Activated T-helper 17 cell treated with anti-CD3 and anti-CD28 coated beads, Interleukin-2, amount 50 U/mL, for 72 hours (primary cell): ENCODE results near the gene B3GNT5. TPM values are rescaled to one million over a fixed set of nuclear protein-coding genes. Genes with fewer than 3 reads are reported as not detected.
"Not testable (repeated sequence)": the region's sequence is repeated elsewhere in the genome, so short reads cannot be mapped to it uniquely, and the experiment has no call there.

ENCODE experiments used
- ATAC-seq: fragments of 150-1000 bp; cut with Tn5 transposase; replicated peaks from 2 replicates; pipeline ENCODE4 v1.10.0; 2021; ENCODE audit warnings: mild to moderate bottlenecking, moderate library complexity
- H3K27ac Mint-ChIP-seq: one replicate; pipeline ENCODE4 v1.8.0; 2022; ENCODE audit warnings: mixed read lengths
- H3K27me3 Mint-ChIP-seq: one replicate; pipeline ENCODE4 v1.8.0; 2022; ENCODE audit warnings: mixed read lengths
- H3K36me3 Mint-ChIP-seq: one replicate; pipeline ENCODE4 v1.8.0; 2022; ENCODE audit warnings: low read depth, mild to moderate bottlenecking, mixed read lengths
- H3K4me1 Mint-ChIP-seq: one replicate; pipeline ENCODE4 v1.8.0; 2022; ENCODE audit warnings: mixed read lengths
- H3K4me3 Mint-ChIP-seq: one replicate; pipeline ENCODE4 v1.8.0; 2022; ENCODE audit warnings: mild to moderate bottlenecking, mixed read lengths
- H3K9me3 Mint-ChIP-seq: one replicate; pipeline ENCODE4 v1.8.0; 2022; ENCODE audit warnings: mixed read lengths
- total RNA-seq, 2 donors: library from RNA; stranded (reverse); gene quantifications; one replicate each; pipeline ENCODE4 v1.2.3, GENCODE V29; 2022

Gene B3GNT5
- total RNA-seq, 2 donors from 2014 or later: 1.4 to 7.1 TPM

- H3K27me3 Mint-ChIP-seq: no peaks in the 10 kb centered on the region
- peaks cover 10% of the 10 kb centered on the region for H3K4me1 Mint-ChIP-seq
Measured at GRCh38 chr3:183220828-183221227, 32.2 kb upstream of the B3GNT5 start.

GRCh38 chr3:183222631-183223235 is 30.3 kb upstream of the B3GNT5 start:
- Mint-ChIP-seq H3K4me1 (peaks cover 15% of the 10 kb centered on the region), H3K4me3 (no peak overlapping the region), H3K27me3 (no peaks in the 10 kb centered on the region), H3K9me3 (peaks cover 3% of the 10 kb centered on the region), H3K36me3 (peaks cover 15% of the 10 kb centered on the region), H3K27ac (no peak overlapping the region)
- no peak for ATAC-seq

More at GRCh38 chr3:183220828-183221227, 32.2 kb upstream of the B3GNT5 start:
- ATAC-seq: no peak
- Mint-ChIP-seq H3K27ac (no peak overlapping the region), H3K4me3 (no peak overlapping the region), H3K36me3 (peaks cover 7% of the 10 kb centered on the region), H3K9me3 (no peaks in the 10 kb centered on the region)

- H3K4me3 Mint-ChIP-seq: peak overlapping the region; percentile 57
- H3K36me3 Mint-ChIP-seq: peaks cover 14% of the 10 kb centered on the region
- peaks cover 10% of the 10 kb centered on the region for H3K4me1 Mint-ChIP-seq
- peak overlapping the region; percentile 20 for H3K27ac Mint-ChIP-seq
- peak; percentile 91 for ATAC-seq
- no peaks in the 10 kb centered on the region for H3K27me3 Mint-ChIP-seq
- H3K9me3 Mint-ChIP-seq: peaks cover 3% of the 10 kb centered on the region
Measured at GRCh38 chr3:183224180-183224970, 28.7 kb upstream of the B3GNT5 start.

- Mint-ChIP-seq H3K9me3 (peaks cover 3% of the 10 kb centered on the region), H3K4me1 (peaks cover 10% of the 10 kb centered on the region), H3K27ac (peak overlapping the region; percentile 73), H3K27me3 (no peaks in the 10 kb centered on the region), H3K36me3 (peaks cover 14% of the 10 kb centered on the region), H3K4me3 (no peak overlapping the region)
- no peak for ATAC-seq
Measured at GRCh38 chr3:183226333-183226890, 26.6 kb upstream of the B3GNT5 start.

GRCh38 chr3:183227586-183227985 is 25.5 kb upstream of the B3GNT5 start:
- peak; percentile 54 for ATAC-seq

GRCh38 chr3:183229178-183229577 is 23.9 kb upstream of the B3GNT5 start:
- no peak for ATAC-seq
- peaks cover 3% of the 10 kb centered on the region for H3K9me3 Mint-ChIP-seq

More at GRCh38 chr3:183227586-183227985, 25.5 kb upstream of the B3GNT5 start:
- Mint-ChIP-seq H3K4me1 (peaks cover 10% of the 10 kb centered on the region), H3K27me3 (no peaks in the 10 kb centered on the region), H3K27ac (no peak overlapping the region), H3K4me3 (peak overlapping the region; percentile 21), H3K36me3 (peaks cover 14% of the 10 kb centered on the region), H3K9me3 (peaks cover 3% of the 10 kb centered on the region)

GRCh38 chr3:183230251-183230650 is 22.8 kb upstream of the B3GNT5 start:
- ATAC-seq, H3K4me1 Mint-ChIP-seq: not testable (repeated sequence)
- H3K36me3 Mint-ChIP-seq: peaks cover 14% of the 10 kb centered on the region

More at GRCh38 chr3:183229178-183229577, 23.9 kb upstream of the B3GNT5 start:
- peaks cover 10% of the 10 kb centered on the region for H3K4me1 Mint-ChIP-seq
- no peaks in the 10 kb centered on the region for H3K27me3 Mint-ChIP-seq
- H3K27ac Mint-ChIP-seq: no peak overlapping the region
- H3K36me3 Mint-ChIP-seq: peaks cover 14% of the 10 kb centered on the region
- no peak overlapping the region for H3K4me3 Mint-ChIP-seq

GRCh38 chr3:183230826-183231225 is 22.2 kb upstream of the B3GNT5 start:
- H3K4me1 Mint-ChIP-seq: peaks cover 5% of the 10 kb centered on the region
- H3K27ac Mint-ChIP-seq: no peak overlapping the region

More at GRCh38 chr3:183230251-183230650, 22.8 kb upstream of the B3GNT5 start:
- H3K4me3 Mint-ChIP-seq, H3K27ac Mint-ChIP-seq, H3K27me3 Mint-ChIP-seq, H3K9me3 Mint-ChIP-seq: not testable (repeated sequence)

GRCh38 chr3:183233966-183234365 is 19.1 kb upstream of the B3GNT5 start:
- Mint-ChIP-seq H3K36me3 (no peaks in the 10 kb centered on the region), H3K4me1 (no peaks in the 10 kb centered on the region), H3K27ac (no peak overlapping the region), H3K4me3 (no peak overlapping the region), H3K27me3 (no peaks in the 10 kb centered on the region), H3K9me3 (no peaks in the 10 kb centered on the region)
- no peak for ATAC-seq

More at GRCh38 chr3:183230826-183231225, 22.2 kb upstream of the B3GNT5 start:
- Mint-ChIP-seq H3K36me3 (peaks cover 14% of the 10 kb centered on the region), H3K27me3 (no peaks in the 10 kb centered on the region), H3K4me3 (no peak overlapping the region), H3K9me3 (peaks cover 3% of the 10 kb centered on the region)
- no peak for ATAC-seq

- Mint-ChIP-seq H3K9me3 (peaks cover 5% of the 10 kb centered on the region), H3K4me3 (no peak overlapping the region), H3K27ac (no peak overlapping the region), H3K27me3 (no peaks in the 10 kb centered on the region), H3K4me1 (no peaks in the 10 kb centered on the region), H3K36me3 (no peaks in the 10 kb centered on the region)
- ATAC-seq: no peak
Measured at GRCh38 chr3:183239046-183239445, 14.0 kb upstream of the B3GNT5 start.

GRCh38 chr3:183242431-183242830 is 10.6 kb upstream of the B3GNT5 start:
- ATAC-seq: no peak
- Mint-ChIP-seq H3K4me3 (no peak overlapping the region), H3K36me3 (no peaks in the 10 kb centered on the region), H3K9me3 (peaks cover 5% of the 10 kb centered on the region), H3K27ac (no peak overlapping the region), H3K27me3 (no peaks in the 10 kb centered on the region), H3K4me1 (no peaks in the 10 kb centered on the region)

GRCh38 chr3:183244219-183244618 is 8.8 kb upstream of the B3GNT5 start:
- H3K27ac Mint-ChIP-seq: no peak overlapping the region
- H3K9me3 Mint-ChIP-seq: peaks cover 5% of the 10 kb centered on the region
- no peaks in the 10 kb centered on the region for H3K27me3 Mint-ChIP-seq
- ATAC-seq: no peak
- H3K4me3 Mint-ChIP-seq: no peak overlapping the region
- H3K36me3 Mint-ChIP-seq: no peaks in the 10 kb centered on the region
- H3K4me1 Mint-ChIP-seq: no peaks in the 10 kb centered on the region

GRCh38 chr3:183244981-183245476 is 8.0 kb upstream of the B3GNT5 start:
- Mint-ChIP-seq H3K4me1 (no peaks in the 10 kb centered on the region), H3K9me3 (peaks cover 5% of the 10 kb centered on the region), H3K4me3 (no peak overlapping the region), H3K27me3 (no peaks in the 10 kb centered on the region), H3K27ac (no peak overlapping the region), H3K36me3 (no peaks in the 10 kb centered on the region)
- no peak for ATAC-seq

- H3K36me3 Mint-ChIP-seq: no peaks in the 10 kb centered on the region
- no peaks in the 10 kb centered on the region for H3K4me1 Mint-ChIP-seq
- no peaks in the 10 kb centered on the region for H3K9me3 Mint-ChIP-seq
- H3K4me3 Mint-ChIP-seq: no peak overlapping the region
- no peaks in the 10 kb centered on the region for H3K27me3 Mint-ChIP-seq
- ATAC-seq: no peak
- H3K27ac Mint-ChIP-seq: no peak overlapping the region
Measured at GRCh38 chr3:183247011-183247589, 6.0 kb upstream of the B3GNT5 start.
